Glutamatergic neuron (in vitro differentiated cells): ENCODE measurements around the gene KLLN. TPM values are rescaled to one million over a fixed set of nuclear protein-coding genes. Genes with fewer than 3 reads are reported as not detected.

Experiments used
- DNase-seq: peaks from one replicate; pipeline ENCODE4 v3.0.0; 2022
- H3K27ac Mint-ChIP-seq: one replicate; pipeline ENCODE4 v1.8.0; 2020; ENCODE audit warnings: mild to moderate bottlenecking, mixed read lengths, inconsistent platforms; ENCODE audit not compliant: unreplicated experiment
- H3K27me3 Mint-ChIP-seq: one replicate; pipeline ENCODE4 v1.8.0; 2020; ENCODE audit warnings: mild to moderate bottlenecking, moderate library complexity, mixed read lengths, inconsistent platforms; ENCODE audit not compliant: unreplicated experiment
- H3K36me3 Mint-ChIP-seq: one replicate; pipeline ENCODE4 v1.8.0; 2020; ENCODE audit warnings: mild to moderate bottlenecking, mixed read lengths, inconsistent platforms; ENCODE audit not compliant: unreplicated experiment
- H3K4me1 Mint-ChIP-seq: one replicate; pipeline ENCODE4 v1.8.0; 2020; ENCODE audit warnings: mild to moderate bottlenecking, low read depth, mixed read lengths, inconsistent platforms; ENCODE audit not compliant: unreplicated experiment
- H3K4me3 Mint-ChIP-seq: one replicate; pipeline ENCODE4 v1.8.0; 2020; ENCODE audit warnings: mild to moderate bottlenecking, mixed read lengths, inconsistent platforms; ENCODE audit not compliant: unreplicated experiment
- H3K9me3 Mint-ChIP-seq: one replicate; pipeline ENCODE4 v1.8.0; 2020; ENCODE audit warnings: mild to moderate bottlenecking, moderate library complexity, mixed read lengths, inconsistent platforms; ENCODE audit not compliant: unreplicated experiment
- total RNA-seq: library from RNA; stranded (reverse); fragmentation: NEBNext Ultra II Directional; extraction: Animal tissue kit (Norgen Biotek cat#: 25700); gene quantifications from one replicate; pipeline ENCODE4 v1.2.1, GENCODE V29; 2021; ENCODE audit not compliant: unreplicated experiment
- TF ChIP-seq, protein P1 (sequence below): fragments of 200-600 bp; sonication (generic); IDR thresholded peaks from one replicate; pipeline ENCODE4 v1.5.0; 2021; ENCODE audit not compliant: partially characterized antibody, unreplicated experiment

The KLLN gene
- total RNA-seq, 1 donor from 2014 or later = 0.27 TPM

DNA sequence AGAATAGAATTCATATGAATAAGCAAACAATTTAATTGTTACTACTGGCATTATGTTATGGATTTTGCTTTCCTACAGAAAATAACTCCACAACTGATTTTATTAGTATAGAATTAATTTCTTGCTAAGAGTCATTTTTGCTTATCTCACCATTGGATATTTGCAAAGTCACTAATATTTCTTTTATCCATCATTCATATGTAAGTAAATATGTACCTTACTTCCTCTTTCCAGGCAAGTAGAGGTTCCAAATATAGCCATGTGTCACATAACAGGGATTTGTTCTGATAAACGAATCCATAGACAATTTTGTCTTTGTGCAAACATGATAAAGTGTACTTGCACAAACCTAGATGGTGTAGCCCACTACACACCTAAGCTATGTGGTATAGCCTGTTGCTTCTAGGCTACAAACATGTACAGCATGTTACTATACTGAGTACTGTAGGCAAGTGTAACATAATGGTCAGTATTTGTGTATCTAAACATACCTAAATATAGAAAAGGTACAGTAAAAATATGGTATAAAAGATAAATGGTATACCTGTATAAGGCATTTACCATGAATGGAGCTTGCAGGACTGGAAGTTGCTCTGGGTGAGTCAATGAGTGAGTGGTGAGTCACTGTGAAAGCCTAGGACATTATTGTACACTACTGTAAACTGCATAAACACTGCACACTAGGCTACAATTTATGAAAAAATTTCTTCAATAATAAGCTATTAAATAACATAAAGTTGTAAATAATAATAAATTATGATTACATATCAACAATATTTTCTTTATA lies 18.3 kb downstream of the KLLN start:
- DNase-seq = no peak
- no peaks in the 10 kb centered on the region for H3K4me1 Mint-ChIP-seq
- no peaks in the 10 kb centered on the region for H3K27me3 Mint-ChIP-seq
- H3K4me3 Mint-ChIP-seq = no peak overlapping the region
- TF ChIP-seq, protein P1, sequence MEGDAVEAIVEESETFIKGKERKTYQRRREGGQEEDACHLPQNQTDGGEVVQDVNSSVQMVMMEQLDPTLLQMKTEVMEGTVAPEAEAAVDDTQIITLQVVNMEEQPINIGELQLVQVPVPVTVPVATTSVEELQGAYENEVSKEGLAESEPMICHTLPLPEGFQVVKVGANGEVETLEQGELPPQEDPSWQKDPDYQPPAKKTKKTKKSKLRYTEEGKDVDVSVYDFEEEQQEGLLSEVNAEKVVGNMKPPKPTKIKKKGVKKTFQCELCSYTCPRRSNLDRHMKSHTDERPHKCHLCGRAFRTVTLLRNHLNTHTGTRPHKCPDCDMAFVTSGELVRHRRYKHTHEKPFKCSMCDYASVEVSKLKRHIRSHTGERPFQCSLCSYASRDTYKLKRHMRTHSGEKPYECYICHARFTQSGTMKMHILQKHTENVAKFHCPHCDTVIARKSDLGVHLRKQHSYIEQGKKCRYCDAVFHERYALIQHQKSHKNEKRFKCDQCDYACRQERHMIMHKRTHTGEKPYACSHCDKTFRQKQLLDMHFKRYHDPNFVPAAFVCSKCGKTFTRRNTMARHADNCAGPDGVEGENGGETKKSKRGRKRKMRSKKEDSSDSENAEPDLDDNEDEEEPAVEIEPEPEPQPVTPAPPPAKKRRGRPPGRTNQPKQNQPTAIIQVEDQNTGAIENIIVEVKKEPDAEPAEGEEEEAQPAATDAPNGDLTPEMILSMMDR = no peak
- H3K36me3 Mint-ChIP-seq = no peaks in the 10 kb centered on the region
- no peak overlapping the region for H3K27ac Mint-ChIP-seq
- no peaks in the 10 kb centered on the region for H3K9me3 Mint-ChIP-seq

- H3K9me3 Mint-ChIP-seq = no peaks in the 10 kb centered on the region
Observed at GRCh38 chr10:87843714-87844113, 19.6 kb downstream of the KLLN start.

GRCh38 chr10:87842776-87843497 lies 20.4 kb downstream of the KLLN start:
- Mint-ChIP-seq H3K27ac (no peak overlapping the region), H3K4me3 (no peak overlapping the region), H3K9me3 (no peaks in the 10 kb centered on the region), H3K27me3 (no peaks in the 10 kb centered on the region), H3K4me1 (no peaks in the 10 kb centered on the region), H3K36me3 (no peaks in the 10 kb centered on the region)
- DNase-seq = no peak
- TF ChIP-seq, protein P1 = no peak

More at GRCh38 chr10:87843714-87844113, 19.6 kb downstream of the KLLN start:
- H3K27me3 Mint-ChIP-seq = no peaks in the 10 kb centered on the region
- no peaks in the 10 kb centered on the region for H3K4me1 Mint-ChIP-seq
- H3K27ac Mint-ChIP-seq = no peak overlapping the region
- DNase-seq = no peak
- TF ChIP-seq, protein P1 = no peak
- no peak overlapping the region for H3K4me3 Mint-ChIP-seq
- H3K36me3 Mint-ChIP-seq = no peaks in the 10 kb centered on the region

- Mint-ChIP-seq H3K4me3 (no peak overlapping the region), H3K9me3 (no peaks in the 10 kb centered on the region), H3K27me3 (no peaks in the 10 kb centered on the region), H3K36me3 (no peaks in the 10 kb centered on the region), H3K27ac (no peak overlapping the region), H3K4me1 (no peaks in the 10 kb centered on the region)
- TF ChIP-seq, protein P1 = no peak
- DNase-seq = no peak
Observed at GRCh38 chr10:87842220-87842641, 21.1 kb downstream of the KLLN start.

DNA sequence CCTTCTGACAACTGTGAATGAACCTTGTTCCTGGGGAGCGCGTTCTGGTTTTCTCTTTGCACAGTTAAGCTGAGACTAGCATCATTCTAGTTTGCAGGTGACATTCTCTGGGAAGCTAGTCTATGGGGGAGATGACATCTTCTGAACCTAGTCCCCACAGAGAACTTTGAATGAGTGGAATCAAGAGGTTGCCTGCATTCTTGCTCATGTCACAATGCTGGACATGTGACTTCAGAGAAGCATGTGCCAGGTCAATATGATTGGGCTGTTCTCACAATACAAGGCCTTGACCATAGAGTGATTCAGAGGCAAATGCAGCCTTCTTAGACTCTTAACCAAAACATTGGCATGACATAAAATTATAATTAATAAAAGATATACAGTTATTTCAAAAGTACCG lies 22.1 kb downstream of the KLLN start:
- Mint-ChIP-seq H3K4me1 (no peaks in the 10 kb centered on the region), H3K27me3 (no peaks in the 10 kb centered on the region), H3K4me3 (no peak overlapping the region), H3K9me3 (no peaks in the 10 kb centered on the region), H3K27ac (no peak overlapping the region), H3K36me3 (no peaks in the 10 kb centered on the region)
- TF ChIP-seq, protein P1 = no peak
- DNase-seq = no peak
